Testis (tissue), 3 donors: ENCODE results near the gene COL1A2. TPM values are rescaled to one million over a fixed set of nuclear protein-coding genes. Genes with fewer than 3 reads are reported as not detected.

Experiments used
- DNase-seq: peaks from one replicate; pipeline ENCODE4 v3.0.0-alpha.2; 2019
- H3K27ac ChIP-seq, 2 donors: fragments of 200-600 bp; sonication (generic); one replicate each; pipeline ENCODE4 v1.5.1; 2019
- H3K27me3 ChIP-seq: fragments of 200-600 bp; sonication (generic); one replicate; pipeline ENCODE4 v1.5.1; 2019
- H3K36me3 ChIP-seq: fragments of 200-600 bp; sonication (generic); one replicate; pipeline ENCODE4 v1.5.1; 2017; ENCODE audit warnings: low read depth; ENCODE audit errors: missing control alignments
- H3K4me1 ChIP-seq: fragments of 200-600 bp; sonication (generic); one replicate; pipeline ENCODE4 v1.5.1; 2019
- H3K4me3 ChIP-seq, 2 donors: fragments of 200-600 bp; sonication (generic); one replicate each; pipeline ENCODE4 v1.5.1; 2017 to 2019
- H3K9me3 ChIP-seq: fragments of 200-600 bp; sonication (generic); one replicate; pipeline ENCODE4 v1.5.1; 2017
- POLR2A ChIP-seq: fragments of 450-650 bp; IDR thresholded peaks from one replicate; pipeline ENCODE4 v1.6.1; 2017; ENCODE audit warnings: antibody characterized with exemption, mild to moderate bottlenecking, moderate library complexity
- WGBS, 2 donors: methylation state at CpG; one replicate each; pipeline ENCODE4 v1.1.5; 2018; 5-methylcytosine and 5-hydroxymethylcytosine counted together
- intact Hi-C: fragments of 100-400 bp; cut with DNase I; formaldehyde crosslinking; loops from one replicate; pipeline ENCODE4 v1.15.1; 2023; ENCODE audit warnings: low total_unique reads
- polyA plus RNA-seq: library from polyadenylated mRNA; stranded (reverse); fragments of 350-450 nt; fragmentation: Illumina TruSeq; extraction: RNeasy Lipid Tissue Mini Kit (QIAGEN cat#74804); gene quantifications from one replicate; pipeline ENCODE4 v1.2.3, GENCODE V29; 2014; ENCODE audit warnings: low read depth, low replicate concordance; ENCODE audit not compliant: insufficient read depth
- total RNA-seq, 2 donors: library from RNA; depleted of rRNA; stranded (reverse); fragments of >200 nt; gene quantifications; one replicate each; pipeline ENCODE4 v1.2.3, GENCODE V29; 2016
- TF ChIP-seq, protein P1 (sequence below), 3 experiments: fragments of 450-650 bp in 2 of 3; fragments of 200-600 bp in 1 of 3; sonication (generic) in 1 of 3; IDR thresholded peaks; one replicate each; pipeline ENCODE4 v1.5.1; 2016 to 2019; ENCODE audit warnings: antibody characterized with exemption in 3 of 3, mild to moderate bottlenecking in 2 of 3, moderate library complexity in 1 of 3

COL1A2 gene
- total and polyA plus RNA-seq, 3 donors from 2014 or later, result 465 to 979 (median 866) TPM

DNA sequence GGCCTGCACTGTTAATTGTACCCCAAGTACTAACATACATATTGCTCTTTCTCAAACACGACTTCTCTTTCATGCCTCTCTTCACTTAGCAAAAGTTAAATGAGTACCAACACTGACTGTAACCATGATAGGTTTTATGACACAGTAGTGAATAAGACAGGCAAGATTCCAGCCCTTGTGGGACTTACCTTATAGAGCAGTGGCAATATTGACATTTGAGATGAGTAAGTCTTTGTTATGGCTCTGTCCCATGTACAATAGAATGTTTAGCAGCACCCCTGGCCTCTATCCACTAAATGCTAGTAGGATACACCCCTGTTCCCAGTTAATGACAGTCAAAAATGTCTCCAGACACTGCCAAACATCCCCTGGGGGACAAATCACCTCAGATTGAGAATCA lies 11.9 kb upstream of the COL1A2 start:
- no peaks in the 10 kb centered on the region for H3K27me3 ChIP-seq
- no peak overlapping the region for H3K4me3 ChIP-seq
- H3K9me3 ChIP-seq, result no peaks in the 10 kb centered on the region
- DNase-seq, result no peak
- TF ChIP-seq, protein P1, sequence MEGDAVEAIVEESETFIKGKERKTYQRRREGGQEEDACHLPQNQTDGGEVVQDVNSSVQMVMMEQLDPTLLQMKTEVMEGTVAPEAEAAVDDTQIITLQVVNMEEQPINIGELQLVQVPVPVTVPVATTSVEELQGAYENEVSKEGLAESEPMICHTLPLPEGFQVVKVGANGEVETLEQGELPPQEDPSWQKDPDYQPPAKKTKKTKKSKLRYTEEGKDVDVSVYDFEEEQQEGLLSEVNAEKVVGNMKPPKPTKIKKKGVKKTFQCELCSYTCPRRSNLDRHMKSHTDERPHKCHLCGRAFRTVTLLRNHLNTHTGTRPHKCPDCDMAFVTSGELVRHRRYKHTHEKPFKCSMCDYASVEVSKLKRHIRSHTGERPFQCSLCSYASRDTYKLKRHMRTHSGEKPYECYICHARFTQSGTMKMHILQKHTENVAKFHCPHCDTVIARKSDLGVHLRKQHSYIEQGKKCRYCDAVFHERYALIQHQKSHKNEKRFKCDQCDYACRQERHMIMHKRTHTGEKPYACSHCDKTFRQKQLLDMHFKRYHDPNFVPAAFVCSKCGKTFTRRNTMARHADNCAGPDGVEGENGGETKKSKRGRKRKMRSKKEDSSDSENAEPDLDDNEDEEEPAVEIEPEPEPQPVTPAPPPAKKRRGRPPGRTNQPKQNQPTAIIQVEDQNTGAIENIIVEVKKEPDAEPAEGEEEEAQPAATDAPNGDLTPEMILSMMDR (IDR thresholded peaks at IDR 0.05), result no peak
- no peak for TF ChIP-seq POLR2A
- H3K36me3 ChIP-seq, result no peaks in the 10 kb centered on the region
- intact Hi-C loops, result no loop called here
- 93 to 95% methylated on average over 1 of the region's 1 CpG for WGBS, 2 donors
- peaks cover 2% of the 10 kb centered on the region for H3K4me1 ChIP-seq
- H3K27ac ChIP-seq, result no peak overlapping the region

DNA sequence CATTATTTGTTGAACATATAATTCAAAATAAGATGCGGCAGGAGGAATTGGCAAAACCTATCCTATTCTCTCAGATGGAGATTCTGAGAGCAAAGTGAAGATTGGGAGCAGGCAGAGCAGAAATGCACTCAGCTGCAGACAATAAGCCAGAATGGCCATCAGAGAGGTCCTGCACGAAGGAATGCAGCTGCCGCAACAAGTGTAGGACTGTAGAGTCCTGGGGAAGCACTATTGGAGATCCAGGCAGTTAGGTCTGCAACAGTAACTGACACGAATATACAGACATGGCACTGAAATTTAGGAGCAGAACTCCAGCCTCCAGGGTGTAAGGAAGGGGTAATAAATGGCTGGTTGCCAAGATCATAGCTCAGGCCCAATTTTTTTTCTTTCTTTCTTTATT lies 10.4 kb upstream of the COL1A2 start:
- Histone ChIP-seq H3K4me1 (no peaks in the 10 kb centered on the region), H3K27me3 (no peaks in the 10 kb centered on the region), H3K4me3 (no peak overlapping the region), H3K27ac (no peak overlapping the region), H3K9me3 (no peaks in the 10 kb centered on the region), H3K36me3 (no peaks in the 10 kb centered on the region)
- intact Hi-C loops, result no loop called here
- TF ChIP-seq, protein P1 (IDR thresholded peaks at IDR 0.05), result no peak
- no peak for TF ChIP-seq POLR2A
- no peak for DNase-seq
- WGBS, 2 donors, result 88 to 90% methylated on average over 4 of the region's 4 CpGs

DNA sequence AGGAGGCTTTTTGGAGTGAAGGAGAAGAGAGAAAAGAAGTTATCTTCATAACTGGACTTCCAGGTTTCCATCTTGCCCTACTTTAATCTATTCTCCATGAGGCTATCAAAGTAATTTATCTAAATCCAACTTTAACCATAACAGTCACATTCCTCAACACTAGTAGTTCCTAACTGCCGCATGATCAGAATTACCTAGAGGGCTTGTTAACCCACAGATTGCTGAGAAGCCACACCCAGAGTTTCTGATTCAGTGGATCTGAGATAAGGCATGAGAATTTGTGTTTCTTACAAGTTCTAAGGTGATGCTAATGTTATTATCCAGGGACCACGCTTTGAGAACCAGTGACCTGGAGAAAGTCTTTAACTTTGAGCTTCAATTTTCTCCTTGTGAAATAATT lies 8.3 kb upstream of the COL1A2 start:
- DNase-seq, result no peak
- Histone ChIP-seq H3K4me3 (no peak overlapping the region), H3K27me3 (no peaks in the 10 kb centered on the region), H3K27ac (no peak overlapping the region), H3K4me1 (no peaks in the 10 kb centered on the region), H3K36me3 (no peaks in the 10 kb centered on the region), H3K9me3 (no peaks in the 10 kb centered on the region)
- WGBS, 2 donors, result 90 to 98% methylated on average over 2 of the region's 2 CpGs
- TF ChIP-seq POLR2A, result no peak
- TF ChIP-seq, protein P1 (IDR thresholded peaks at IDR 0.05), result no peak
- intact Hi-C loops, result no loop called here

DNA sequence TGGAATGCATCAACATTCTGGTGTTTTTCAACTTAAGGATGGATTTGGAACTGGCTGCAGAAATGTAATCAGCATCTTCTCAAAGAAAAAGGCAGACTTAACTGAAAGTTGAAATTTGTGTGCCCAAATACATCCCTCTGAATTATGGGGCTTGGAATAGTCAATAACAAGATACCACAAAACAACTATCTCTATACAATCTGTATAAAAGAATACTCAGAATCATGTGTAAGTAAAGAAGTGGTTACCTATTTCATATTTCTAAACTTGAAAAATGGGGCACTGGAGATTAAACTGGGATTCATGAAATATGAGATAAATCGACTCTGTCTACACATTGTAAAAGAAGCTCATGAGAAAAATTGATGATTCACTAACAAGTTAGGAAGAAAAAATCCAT lies 6.2 kb upstream of the COL1A2 start:
- H3K4me1 ChIP-seq, result peaks cover 13% of the 10 kb centered on the region
- H3K36me3 ChIP-seq, result no peaks in the 10 kb centered on the region
- H3K9me3 ChIP-seq, result no peaks in the 10 kb centered on the region
- H3K27ac ChIP-seq, result no peak overlapping the region
- H3K27me3 ChIP-seq, result no peaks in the 10 kb centered on the region
- no peak for TF ChIP-seq POLR2A
- TF ChIP-seq, protein P1 (IDR thresholded peaks at IDR 0.05), result no peak
- no peak for DNase-seq
- H3K4me3 ChIP-seq, result no peak overlapping the region
- 87 to 95% methylated on average over 1 of the region's 1 CpG for WGBS, 2 donors
- intact Hi-C loops, result no loop called here

DNA sequence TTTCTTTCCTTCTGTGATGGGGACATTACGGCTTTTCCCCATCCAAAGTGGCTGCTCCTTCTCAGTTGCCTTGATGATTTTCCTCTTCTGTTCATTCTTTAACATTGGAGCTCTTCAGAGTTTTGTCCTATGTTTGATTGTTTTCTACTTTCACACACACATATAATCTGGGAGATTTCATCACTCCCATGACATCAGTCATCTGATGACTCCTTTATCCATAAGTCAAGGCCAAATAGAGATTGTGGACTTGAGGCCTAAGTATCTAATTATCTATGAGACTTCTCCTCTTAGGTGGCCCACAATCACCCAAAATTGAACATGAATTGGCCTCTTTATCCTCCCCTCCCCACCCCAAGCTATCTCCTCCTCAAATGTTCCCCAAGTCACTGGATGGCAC lies 5.3 kb upstream of the COL1A2 start:
- Histone ChIP-seq H3K36me3 (no peaks in the 10 kb centered on the region), H3K4me1 (peaks cover 21% of the 10 kb centered on the region), H3K27ac (no peak overlapping the region), H3K27me3 (no peaks in the 10 kb centered on the region), H3K4me3 (no peak overlapping the region), H3K9me3 (no peaks in the 10 kb centered on the region)
- intact Hi-C loops, result no loop called here
- DNase-seq, result no peak
- TF ChIP-seq, protein P1 (IDR thresholded peaks at IDR 0.05), result no peak
- TF ChIP-seq POLR2A, result no peak
- WGBS, 2 donors, result 87 to 88% methylated on average over 1 of the region's 1 CpG
